Fibroblast of lung (primary cell): ENCODE results near the gene CYB5A. TPM values are rescaled to one million over a fixed set of nuclear protein-coding genes. Genes with fewer than 3 reads are reported as not detected.

Experiments
- DNase-seq, 2 donors: peaks; one replicate each; pipeline versions ENCODE4 v3.0.0 to v3.0.0-alpha.2; 2010; ENCODE audit warnings: low read depth in 2 of 2
- H2AFZ ChIP-seq: 2 replicates; pipeline ENCODE4 v1.5.1; 2012; ENCODE audit warnings: low read length, control low read depth, inconsistent platforms
- H3K27ac ChIP-seq: 2 replicates; pipeline ENCODE4 v1.5.1; 2011; ENCODE audit warnings: low read length, control low read depth; ENCODE audit not compliant: insufficient read depth
- H3K27me3 ChIP-seq: 2 replicates; pipeline ENCODE4 v1.5.1; 2011; ENCODE audit warnings: mild to moderate bottlenecking, low read length; ENCODE audit not compliant: control insufficient read depth, insufficient read depth
- H3K36me3 ChIP-seq: 2 replicates; pipeline ENCODE4 v1.5.1; 2011; ENCODE audit warnings: low read length; ENCODE audit not compliant: control insufficient read depth, insufficient read depth
- H3K4me1 ChIP-seq: 2 replicates; pipeline ENCODE4 v1.5.1; 2011; ENCODE audit warnings: low read length; ENCODE audit not compliant: control insufficient read depth, insufficient read depth; ENCODE audit errors: extremely low read depth
- H3K4me2 ChIP-seq: 2 replicates; pipeline ENCODE4 v1.5.1; 2011; ENCODE audit warnings: low read length, control low read depth; ENCODE audit not compliant: insufficient read depth; ENCODE audit errors: extremely low read depth
- H3K4me3 ChIP-seq, 4 experiments: fragments of 200-600 bp in 1 of 4; sonication (generic) in 1 of 4; replicated peaks in 1 of 4; 2 replicates each; pipeline ENCODE4 v1.5.1; 2011 to 2016; ENCODE audit warnings: low read length in 4 of 4, low read depth in 3 of 4, mild to moderate bottlenecking in 3 of 4, control low read depth in 2 of 4, inconsistent platforms in 1 of 4, mixed read lengths in 1 of 4; ENCODE audit not compliant: insufficient read depth in 1 of 4; ENCODE audit errors: control extremely low read depth in 1 of 4
- H3K79me2 ChIP-seq: 2 replicates; pipeline ENCODE4 v1.5.1; 2012; ENCODE audit warnings: mild to moderate bottlenecking, low read length, inconsistent platforms; ENCODE audit not compliant: control insufficient read depth, insufficient read depth
- H3K9ac ChIP-seq: 2 replicates; pipeline ENCODE4 v1.5.1; 2011; ENCODE audit warnings: mild to moderate bottlenecking, low read length, control low read depth; ENCODE audit not compliant: insufficient read depth
- H3K9me3 ChIP-seq: 2 replicates; pipeline ENCODE4 v1.5.1; 2012; ENCODE audit warnings: low read depth, low read length; ENCODE audit not compliant: control insufficient read depth, insufficient read depth
- H4K20me1 ChIP-seq: 2 replicates; pipeline ENCODE4 v1.5.1; 2011; ENCODE audit warnings: low read length; ENCODE audit not compliant: control insufficient read depth, insufficient read depth; ENCODE audit errors: extremely low read depth
- CTCF ChIP-seq, 2 donors: IDR thresholded peaks in 1 of 2; conservative IDR thresholded peaks in 1 of 2; 1 replicate in 1 of 2; 2 replicates in 1 of 2; pipeline ENCODE4 v1.5.1; 2011 to 2012; ENCODE audit warnings: low read length in 2 of 2, control low read depth in 1 of 2, inconsistent platforms in 1 of 2, low read depth in 1 of 2, mild to moderate bottlenecking in 1 of 2
- EZH2 ChIP-seq: IDR thresholded peaks from 2 replicates; pipeline ENCODE4 v1.5.1; 2012; ENCODE audit warnings: low read length, control low read depth, mild to moderate bottlenecking; ENCODE audit errors: missing control alignments
- polyA plus RNA-seq, 2 donors: library from polyadenylated mRNA; depleted of rRNA in 1 of 2; stranded (reverse) in 1 of 2; unstranded in 1 of 2; fragments of >200 nt; gene quantifications; 2 replicates each; pipeline ENCODE4 v1.2.1, GENCODE V29; 2011 to 2012; ENCODE audit warnings: missing spikeins in 1 of 2
- total RNA-seq: library from RNA; depleted of rRNA; stranded (reverse); fragments of >200 nt; gene quantifications from 2 replicates; pipeline ENCODE4 v1.2.1, GENCODE V29; 2014

The CYB5A gene
- total and polyA plus RNA-seq, 2 donors (not counting 1 experiment from before 2014, with no cell fraction given): 111 to 113 TPM

GRCh38 chr18:74239567-74239966 is 52.2 kb downstream of the CYB5A start:
- Histone ChIP-seq H3K9ac (no peak overlapping the region), H2AFZ (no peak overlapping the region), H3K4me3 (no peak overlapping the region), H3K79me2 (no peaks in the 10 kb centered on the region), H3K4me2 (no peak overlapping the region), H3K4me1 (no peaks in the 10 kb centered on the region), H3K36me3 (no peaks in the 10 kb centered on the region), H4K20me1 (no peaks in the 10 kb centered on the region), H3K27ac (no peak overlapping the region), H3K9me3 (no peaks in the 10 kb centered on the region), H3K27me3 (peaks cover 10% of the 10 kb centered on the region)
- DNase-seq: no peak
- TF ChIP-seq CTCF (conservative IDR thresholded peaks at IDR 0.05 in 1 of 2, IDR thresholded peaks at IDR 0.05 in 1 of 2; ENCODE audit: low read depth in 1 of 2, low read length in 2 of 2) (no peak), EZH2 (no peak)

- Histone ChIP-seq H3K9ac (no peak overlapping the region), H3K9me3 (no peaks in the 10 kb centered on the region), H3K4me2 (no peak overlapping the region), H3K79me2 (no peaks in the 10 kb centered on the region), H2AFZ (no peak overlapping the region), H3K27me3 (no peaks in the 10 kb centered on the region), H3K4me1 (no peaks in the 10 kb centered on the region), H3K4me3 (no peak overlapping the region), H4K20me1 (no peaks in the 10 kb centered on the region), H3K36me3 (no peaks in the 10 kb centered on the region), H3K27ac (no peak overlapping the region)
- TF ChIP-seq CTCF (conservative IDR thresholded peaks at IDR 0.05 in 1 of 2, IDR thresholded peaks at IDR 0.05 in 1 of 2; ENCODE audit: low read depth in 1 of 2, low read length in 2 of 2): no peak
- no peak for TF ChIP-seq EZH2
- DNase-seq: peak; percentile 54 to 89
These were observed 57.2 kb downstream of the CYB5A start for GRCh38 chr18:74234326-74235171.

- no peak for DNase-seq
- no peaks in the 10 kb centered on the region for H3K36me3 ChIP-seq
- no peak overlapping the region for H3K27ac ChIP-seq
- no peaks in the 10 kb centered on the region for H3K27me3 ChIP-seq
- no peaks in the 10 kb centered on the region for H3K9me3 ChIP-seq
- no peak overlapping the region for H3K9ac ChIP-seq
- H3K79me2 ChIP-seq: no peaks in the 10 kb centered on the region
- no peak overlapping the region for H3K4me2 ChIP-seq
- no peaks in the 10 kb centered on the region for H4K20me1 ChIP-seq
- H3K4me1 ChIP-seq: no peaks in the 10 kb centered on the region
- no peak overlapping the region for H3K4me3 ChIP-seq
- H2AFZ ChIP-seq: no peak overlapping the region
- TF ChIP-seq CTCF (conservative IDR thresholded peaks at IDR 0.05 in 1 of 2, IDR thresholded peaks at IDR 0.05 in 1 of 2; ENCODE audit: low read depth in 1 of 2, low read length in 2 of 2) (no peak), EZH2 (no peak)
These were observed 57.8 kb downstream of the CYB5A start for GRCh38 chr18:74233933-74234325.
